IPS-NIHi11 (cell line): Measurements from ENCODE around the gene CCDC93.

Experiments
- DNase-seq: peaks from one replicate; pipeline ENCODE4 v3.0.0; 2012; ENCODE audit warnings: mixed read lengths, low spot score

Gene CCDC93

DNA sequence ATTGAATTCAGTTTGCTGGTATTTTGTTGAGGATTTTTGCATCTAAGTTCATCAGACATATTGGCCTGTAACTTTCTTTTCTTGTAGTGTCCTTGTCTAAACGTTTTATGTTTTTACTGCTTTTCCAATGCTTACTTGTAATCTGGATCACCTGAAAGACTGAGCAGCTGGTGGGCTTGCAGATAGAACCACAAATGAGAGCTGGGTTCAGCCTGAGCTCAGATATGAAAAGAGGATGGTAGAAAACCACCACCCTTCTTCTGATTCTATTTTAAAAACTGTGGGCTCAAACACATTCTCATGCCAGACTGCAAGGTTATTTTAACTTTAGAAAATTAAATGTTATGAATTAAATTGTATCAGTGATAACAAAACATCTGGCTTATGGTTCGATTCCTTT is 128.6 kb downstream of the CCDC93 start:
- no peak for DNase-seq

DNA sequence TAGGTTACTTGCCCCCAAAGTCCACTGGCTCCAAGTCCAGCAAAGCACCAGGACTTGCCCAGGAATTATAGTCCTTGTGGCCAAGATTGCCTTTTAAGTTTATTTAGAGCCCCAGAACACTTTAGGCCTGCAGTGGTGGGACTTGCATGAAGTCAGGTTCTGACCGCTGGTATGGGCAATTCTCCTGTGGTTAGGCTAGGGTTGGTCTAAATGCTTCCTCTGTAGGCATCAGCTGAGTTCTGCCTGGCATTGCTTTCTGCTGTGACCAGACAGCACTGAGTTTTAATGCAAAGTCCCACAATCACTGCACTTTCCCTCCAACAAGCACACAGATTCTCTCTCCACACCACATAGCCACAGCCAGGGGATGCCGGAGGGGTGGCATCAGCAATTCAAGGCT is 134.9 kb downstream of the CCDC93 start:
- no peak for DNase-seq

DNA sequence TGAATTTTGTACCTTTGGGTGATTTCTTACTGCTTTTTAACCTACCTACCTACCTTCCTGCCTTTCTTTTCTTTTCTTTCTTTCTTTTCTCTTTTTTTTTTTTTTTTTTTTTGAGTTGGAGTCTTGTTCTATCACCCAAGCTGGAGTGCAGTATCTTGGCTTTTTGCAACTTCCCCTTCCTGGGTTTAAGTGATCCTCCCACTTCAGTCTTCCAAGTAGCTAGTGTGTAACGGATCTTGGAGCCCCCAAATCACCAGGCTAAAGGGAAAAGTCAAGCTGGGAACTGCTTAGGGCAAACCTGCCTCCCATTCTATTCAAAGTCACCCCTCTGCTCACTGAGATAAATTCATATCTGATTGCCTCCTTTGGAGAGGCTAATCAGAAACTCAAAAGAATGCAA is 138.1 kb downstream of the CCDC93 start:
- DNase-seq = no peak
